ENCODE results near the gene XRCC5. TPM values are rescaled to one million over a fixed set of nuclear protein-coding genes. Genes with fewer than 3 reads are reported as not detected.

The XRCC5 gene
- total RNA-seq, 1 experiment from 2014 or later: 618 TPM

- Histone ChIP-seq H2AK5ac (ENCODE audit: insufficient read length, low read length) (no peak overlapping the region), H2BK120ac (ENCODE audit: low read depth, low read length, poor library complexity, severe bottlenecking) (no peak overlapping the region), H3K79me2 (ENCODE audit: insufficient read depth, low read length) (peaks cover 4% of the 10 kb centered on the region; the same call in 1 of the 2 replicates), H3K4me2 (ENCODE audit: insufficient read depth, insufficient read length, low read length) (no peak overlapping the region), H2BK15ac (ENCODE audit: low read depth, low read length) (no peak overlapping the region), H3K56ac (ENCODE audit: insufficient read length, low read depth, low read length) (no peak overlapping the region), H2BK20ac (ENCODE audit: low read depth, low read length, poor library complexity, severe bottlenecking) (no peak overlapping the region), H2BK5ac (ENCODE audit: insufficient read length, low read length) (no peak overlapping the region), H4K91ac (ENCODE audit: insufficient read length, low read depth, low read length) (no peak overlapping the region), H2AFZ (ENCODE audit: low read length) (no peak overlapping the region), H3K9me3 (ENCODE audit: control insufficient read depth, low read depth, low read length) (no peaks in the 10 kb centered on the region), H3K27ac (ENCODE audit: insufficient read length, low read depth, low read length) (no peak overlapping the region), H4K8ac (replicated peaks; ENCODE audit: insufficient read length, low read depth, low read length) (no peak overlapping the region), H3T11ph (ENCODE audit: low read length) (no peak overlapping the region), H3K4me1 (ENCODE audit: insufficient read depth, low read length) (no peaks in the 10 kb centered on the region), H4K20me1 (ENCODE audit: control insufficient read depth, insufficient read depth, insufficient read length) (no peaks in the 10 kb centered on the region), H3K4ac (ENCODE audit: low read depth, low read length) (no peak overlapping the region), H3K23me2 (ENCODE audit: insufficient read length, low read depth, low read length, poor library complexity, severe bottlenecking) (no peaks in the 10 kb centered on the region), H3K9ac (ENCODE audit: extremely low read depth, insufficient read length, low read length) (no peak overlapping the region), H3K18ac (ENCODE audit: insufficient read length, low read depth, low read length) (no peak overlapping the region), H3K23ac (ENCODE audit: insufficient read length, low read depth, low read length) (no peak overlapping the region), H3K79me1 (ENCODE audit: insufficient read depth, low read depth, low read length, poor library complexity, severe bottlenecking) (peaks cover 13% of the 10 kb centered on the region), H2BK12ac (ENCODE audit: insufficient read length, low read depth, low read length) (no peak overlapping the region), H3K14ac (ENCODE audit: insufficient read depth, low read length) (no peak overlapping the region), H4K5ac (ENCODE audit: insufficient read length, low read depth, low read length) (no peak overlapping the region), H3K27me3 (ENCODE audit: insufficient read depth, low read length) (no peaks in the 10 kb centered on the region)
- Mint-ChIP-seq H3K4me1 (no peaks in the 10 kb centered on the region; a peak in 1 of 4 replicates), H3K9me3 (no peaks in the 10 kb centered on the region), H3K36me3 (ENCODE audit: insufficient read depth in 1 of 3, low read depth in 3 of 3) (peaks cover 44 to 92% (median 89%) of the 10 kb centered on the region in 3 experiments), H3K4me3 (no peak overlapping the region), H3K27ac (no peak overlapping the region), H3K27me3 (ENCODE audit: low read depth) (no peaks in the 10 kb centered on the region)
- WGBS (ENCODE audit: extremely low coverage, insufficient read length, low lambda C conversion rate): no CpG with 5 or more reads among the region's 7 CpGs
- DNase-seq: no peak
- TF ChIP-seq CTCF (conservative IDR thresholded peaks at IDR 0.05): no peak
These were observed 63.3 kb downstream of the XRCC5 start for GRCh38 chr2:216172493-216172892.
